HG03045 (cell line): ENCODE measurements around the gene SLFN14.
"Not testable (repeated sequence)": the region's sequence is repeated elsewhere in the genome, so short reads cannot be mapped to it uniquely, and the experiment has no call there.

Experiments used
- ATAC-seq: cut with Tn5 transposase; IDR thresholded peaks from one replicate; pipeline ENCODE4 v1.9.1; 2021; ENCODE audit warnings: mild to moderate bottlenecking, moderate library complexity; ENCODE audit not compliant: unreplicated experiment

SLFN14 gene

GRCh38 chr17:35523296-35523695, 37.3 kb downstream of the SLFN14 start:
- no peak for ATAC-seq

GRCh38 chr17:35521654-35522256, 38.9 kb downstream of the SLFN14 start:
- ATAC-seq, result not testable (repeated sequence)

- ATAC-seq, result no peak
Observed at GRCh38 chr17:35521150-35521549, 39.5 kb downstream of the SLFN14 start.

- no peak for ATAC-seq
Observed at GRCh38 chr17:35519906-35520442, 40.6 kb downstream of the SLFN14 start.

- ATAC-seq, result no peak
Observed at GRCh38 chr17:35519439-35519838, 41.2 kb downstream of the SLFN14 start.

GRCh38 chr17:35518431-35518830, 42.2 kb downstream of the SLFN14 start:
- not testable (repeated sequence) for ATAC-seq

GRCh38 chr17:35515027-35515426, 45.6 kb downstream of the SLFN14 start:
- ATAC-seq, result no peak

GRCh38 chr17:35514564-35514963, 46.1 kb downstream of the SLFN14 start:
- ATAC-seq, result no peak
